ENCODE measurements around the gene EPAS1. TPM values are rescaled to one million over a fixed set of nuclear protein-coding genes. Genes with fewer than 3 reads are reported as not detected.

The EPAS1 gene
- total RNA-seq, 1 experiment from 2014 or later: 106 TPM

DNA sequence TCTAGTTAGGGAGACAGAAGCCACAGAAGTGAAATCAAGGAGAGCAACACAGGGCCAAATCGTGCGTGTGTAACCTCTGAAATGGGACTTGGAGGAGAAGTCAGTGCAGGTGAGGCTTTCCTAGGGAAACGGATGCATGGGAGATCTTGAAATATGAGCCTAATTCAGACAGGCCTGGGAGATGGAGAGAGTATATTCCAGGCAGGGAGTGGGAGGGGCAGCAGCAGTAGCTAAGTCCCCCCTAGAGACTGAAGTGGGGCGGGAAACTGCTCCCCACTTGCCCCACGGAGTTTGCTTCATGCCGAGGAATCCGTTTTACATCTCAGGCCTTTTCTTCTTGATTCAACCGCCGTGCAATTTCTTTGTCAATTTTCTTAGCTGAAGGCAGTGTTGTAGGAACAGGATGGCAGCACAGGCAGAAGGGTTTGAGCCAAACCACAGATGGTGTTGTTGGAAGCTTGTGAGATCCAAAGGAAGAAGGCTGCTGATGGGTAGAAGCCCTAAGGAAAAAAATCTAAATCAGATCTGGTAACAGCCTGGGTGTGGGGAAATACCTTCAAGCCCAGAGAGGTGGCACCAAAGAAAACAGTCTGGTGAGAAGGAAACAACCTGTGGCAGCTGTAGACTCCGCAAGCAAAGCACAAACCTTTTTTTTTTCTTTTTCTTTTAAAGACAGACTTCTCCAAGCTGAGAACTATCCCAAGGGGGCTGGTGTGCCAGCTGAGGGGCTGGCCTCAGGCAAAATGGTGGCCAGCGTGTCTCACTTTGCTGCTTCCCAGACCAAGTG is 40.2 kb downstream of the EPAS1 start:
- DNase-seq (ENCODE audit: low read depth, low spot score): no peak
- ChIA-PET CTCF (interaction anchor here (0.7 kb wide), 1 partner anchor 10 kb away, joined by 3 read pairs; no protein-coding TSS in a partner anchor), POLR2A (no interaction called here)
- no peaks in the 10 kb centered on the region for H3K27me3 ChIP-seq (ENCODE audit: control insufficient read depth, insufficient read depth, low read length)
- H3K9me3 ChIP-seq (ENCODE audit: control insufficient read depth, insufficient read depth, low read depth, low read length): no peaks in the 10 kb centered on the region
- no peaks in the 10 kb centered on the region for H3K36me3 ChIP-seq (ENCODE audit: control insufficient read depth, insufficient read depth, low read length)
- in situ Hi-C loops (cut with HindIII; ENCODE audit: low pct_unique_long_range_greater_than_20kb, low sequenced_read_pairs) (no loop called here), intact Hi-C loops (cut with micrococcal nuclease; ENCODE audit: unreplicated experiment) (no loop called here)
- H3K27ac ChIP-seq (ENCODE audit: low read length): 0 out of 2 replicates have a peak overlapping the region, but pooled peaks have one; percentile 87
- H3K4me3 ChIP-seq (ENCODE audit: low read depth in 2 of 2, low read length in 2 of 2): no peak overlapping the region
- TF ChIP-seq POLR2AphosphoS5 (IDR thresholded peaks at IDR 0.05; ENCODE audit: low read depth, low read length) (no peak), TCF7L2 (IDR thresholded peaks at IDR 0.05; ENCODE audit: low read depth, low read length) (no peak)
- BruUV-seq (replicated peaks): no TSS peak
- peaks cover 54% of the 10 kb centered on the region for H3K4me1 ChIP-seq (ENCODE audit: control insufficient read depth, insufficient read depth, low read length)
- ATAC-seq: no peak

DNA sequence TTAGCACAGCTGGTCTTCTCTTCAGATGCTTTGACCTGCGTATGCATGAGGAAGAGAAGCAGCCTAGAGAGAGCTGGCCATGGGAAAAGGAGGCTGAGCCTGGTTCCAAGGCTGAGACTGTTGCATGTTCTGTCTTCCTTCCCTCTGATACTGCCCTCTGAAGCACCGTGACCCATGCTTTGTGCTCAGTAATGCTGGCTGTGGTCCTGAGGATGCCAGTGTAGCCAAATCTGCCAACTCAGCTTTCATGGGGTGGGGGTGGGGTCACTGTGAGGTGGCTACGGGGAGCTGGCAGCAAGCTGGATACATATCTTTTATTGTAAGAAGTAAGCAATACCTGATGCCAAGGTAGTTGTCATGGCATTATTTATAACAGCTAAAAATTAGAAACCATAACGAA is 41.5 kb downstream of the EPAS1 start:
- no peak overlapping the region for H3K4me3 ChIP-seq (ENCODE audit: low read depth in 2 of 2, low read length in 2 of 2)
- H3K27me3 ChIP-seq (ENCODE audit: control insufficient read depth, insufficient read depth, low read length): no peaks in the 10 kb centered on the region
- POLR2A ChIA-PET: no interaction called here
- peaks cover 48% of the 10 kb centered on the region for H3K4me1 ChIP-seq (ENCODE audit: control insufficient read depth, insufficient read depth, low read length)
- in situ Hi-C loops (cut with HindIII; ENCODE audit: low pct_unique_long_range_greater_than_20kb, low sequenced_read_pairs) (no loop called here), intact Hi-C loops (cut with micrococcal nuclease; ENCODE audit: unreplicated experiment) (no loop called here)
- ATAC-seq (no peak), DNase-seq (ENCODE audit: low read depth, low spot score) (no peak)
- BruUV-seq (replicated peaks): no TSS peak
- no peak overlapping the region for H3K27ac ChIP-seq (ENCODE audit: low read length)
- CTCF ChIA-PET: interaction anchor here (0.7 kb wide), 1 partner anchor 29 kb away, joined by 4 read pairs; no protein-coding TSS in a partner anchor
- TF ChIP-seq TCF7L2 (IDR thresholded peaks at IDR 0.05; ENCODE audit: low read depth, low read length): no peak
- TF ChIP-seq SIN3A (IDR thresholded peaks at IDR 0.05; ENCODE audit: borderline replicate concordance, insufficient read depth, low read depth, low read length): no peak
- TF ChIP-seq, protein P1, sequence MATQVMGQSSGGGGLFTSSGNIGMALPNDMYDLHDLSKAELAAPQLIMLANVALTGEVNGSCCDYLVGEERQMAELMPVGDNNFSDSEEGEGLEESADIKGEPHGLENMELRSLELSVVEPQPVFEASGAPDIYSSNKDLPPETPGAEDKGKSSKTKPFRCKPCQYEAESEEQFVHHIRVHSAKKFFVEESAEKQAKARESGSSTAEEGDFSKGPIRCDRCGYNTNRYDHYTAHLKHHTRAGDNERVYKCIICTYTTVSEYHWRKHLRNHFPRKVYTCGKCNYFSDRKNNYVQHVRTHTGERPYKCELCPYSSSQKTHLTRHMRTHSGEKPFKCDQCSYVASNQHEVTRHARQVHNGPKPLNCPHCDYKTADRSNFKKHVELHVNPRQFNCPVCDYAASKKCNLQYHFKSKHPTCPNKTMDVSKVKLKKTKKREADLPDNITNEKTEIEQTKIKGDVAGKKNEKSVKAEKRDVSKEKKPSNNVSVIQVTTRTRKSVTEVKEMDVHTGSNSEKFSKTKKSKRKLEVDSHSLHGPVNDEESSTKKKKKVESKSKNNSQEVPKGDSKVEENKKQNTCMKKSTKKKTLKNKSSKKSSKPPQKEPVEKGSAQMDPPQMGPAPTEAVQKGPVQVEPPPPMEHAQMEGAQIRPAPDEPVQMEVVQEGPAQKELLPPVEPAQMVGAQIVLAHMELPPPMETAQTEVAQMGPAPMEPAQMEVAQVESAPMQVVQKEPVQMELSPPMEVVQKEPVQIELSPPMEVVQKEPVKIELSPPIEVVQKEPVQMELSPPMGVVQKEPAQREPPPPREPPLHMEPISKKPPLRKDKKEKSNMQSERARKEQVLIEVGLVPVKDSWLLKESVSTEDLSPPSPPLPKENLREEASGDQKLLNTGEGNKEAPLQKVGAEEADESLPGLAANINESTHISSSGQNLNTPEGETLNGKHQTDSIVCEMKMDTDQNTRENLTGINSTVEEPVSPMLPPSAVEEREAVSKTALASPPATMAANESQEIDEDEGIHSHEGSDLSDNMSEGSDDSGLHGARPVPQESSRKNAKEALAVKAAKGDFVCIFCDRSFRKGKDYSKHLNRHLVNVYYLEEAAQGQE (IDR thresholded peaks at IDR 0.05; ENCODE audit: insufficient read depth in 1 of 2, low read depth in 2 of 2, low read length in 1 of 2): no peak
- no peak for TF ChIP-seq POLR2AphosphoS5 (IDR thresholded peaks at IDR 0.05; ENCODE audit: low read depth, low read length)
- TF ChIP-seq, protein P2, sequence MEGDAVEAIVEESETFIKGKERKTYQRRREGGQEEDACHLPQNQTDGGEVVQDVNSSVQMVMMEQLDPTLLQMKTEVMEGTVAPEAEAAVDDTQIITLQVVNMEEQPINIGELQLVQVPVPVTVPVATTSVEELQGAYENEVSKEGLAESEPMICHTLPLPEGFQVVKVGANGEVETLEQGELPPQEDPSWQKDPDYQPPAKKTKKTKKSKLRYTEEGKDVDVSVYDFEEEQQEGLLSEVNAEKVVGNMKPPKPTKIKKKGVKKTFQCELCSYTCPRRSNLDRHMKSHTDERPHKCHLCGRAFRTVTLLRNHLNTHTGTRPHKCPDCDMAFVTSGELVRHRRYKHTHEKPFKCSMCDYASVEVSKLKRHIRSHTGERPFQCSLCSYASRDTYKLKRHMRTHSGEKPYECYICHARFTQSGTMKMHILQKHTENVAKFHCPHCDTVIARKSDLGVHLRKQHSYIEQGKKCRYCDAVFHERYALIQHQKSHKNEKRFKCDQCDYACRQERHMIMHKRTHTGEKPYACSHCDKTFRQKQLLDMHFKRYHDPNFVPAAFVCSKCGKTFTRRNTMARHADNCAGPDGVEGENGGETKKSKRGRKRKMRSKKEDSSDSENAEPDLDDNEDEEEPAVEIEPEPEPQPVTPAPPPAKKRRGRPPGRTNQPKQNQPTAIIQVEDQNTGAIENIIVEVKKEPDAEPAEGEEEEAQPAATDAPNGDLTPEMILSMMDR (IDR thresholded peaks at IDR 0.05): no peak
- H3K36me3 ChIP-seq (ENCODE audit: control insufficient read depth, insufficient read depth, low read length): no peaks in the 10 kb centered on the region
- no peaks in the 10 kb centered on the region for H3K9me3 ChIP-seq (ENCODE audit: control insufficient read depth, insufficient read depth, low read depth, low read length)

DNA sequence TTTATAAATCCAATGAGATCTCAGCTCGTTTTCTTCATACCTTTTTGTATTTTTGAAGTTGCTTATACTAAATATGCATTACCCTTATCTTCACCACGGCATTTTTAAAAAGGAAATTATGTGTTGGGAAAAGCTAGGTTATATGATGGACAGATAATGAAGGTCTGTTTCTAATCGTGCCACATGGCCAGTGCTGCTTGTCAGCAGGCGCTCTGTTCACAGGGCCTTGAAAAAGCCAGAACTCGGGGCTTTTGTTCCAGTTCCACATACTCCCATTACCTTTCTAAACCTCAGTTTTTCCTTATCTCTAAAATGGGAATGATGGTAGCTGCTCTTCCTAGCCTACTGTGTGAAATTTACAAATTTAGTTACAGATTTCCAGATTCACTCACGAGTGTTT is 42.0 kb downstream of the EPAS1 start:
- in situ Hi-C loops (cut with HindIII; ENCODE audit: low pct_unique_long_range_greater_than_20kb, low sequenced_read_pairs): no loop called here
- H3K27ac ChIP-seq (ENCODE audit: low read length): peak overlapping the region; percentile 10; the same call in 1 of the 2 replicates
- CTCF ChIA-PET: interaction anchor here (0.7 kb wide), 1 partner anchor 29 kb away, joined by 4 read pairs; no protein-coding TSS in a partner anchor

More for the DNA sequence above, 42.0 kb downstream of the EPAS1 start:
- H3K4me1 ChIP-seq (ENCODE audit: control insufficient read depth, insufficient read depth, low read length): peaks cover 44% of the 10 kb centered on the region
- BruUV-seq (replicated peaks): no TSS peak
- DNase-seq (ENCODE audit: low read depth, low spot score): no peak
- H3K36me3 ChIP-seq (ENCODE audit: control insufficient read depth, insufficient read depth, low read length): no peaks in the 10 kb centered on the region
- intact Hi-C loops (cut with micrococcal nuclease; ENCODE audit: unreplicated experiment): no loop called here
- POLR2A ChIA-PET: no interaction called here
- H3K9me3 ChIP-seq (ENCODE audit: control insufficient read depth, insufficient read depth, low read depth, low read length): no peaks in the 10 kb centered on the region
- TF ChIP-seq TCF7L2 (IDR thresholded peaks at IDR 0.05; ENCODE audit: low read depth, low read length) (no peak), POLR2AphosphoS5 (IDR thresholded peaks at IDR 0.05; ENCODE audit: low read depth, low read length) (no peak), SIN3A (IDR thresholded peaks at IDR 0.05; ENCODE audit: borderline replicate concordance, insufficient read depth, low read depth, low read length) (no peak)
- TF ChIP-seq, protein P1 (IDR thresholded peaks at IDR 0.05; ENCODE audit: insufficient read depth in 1 of 2, low read depth in 2 of 2, low read length in 1 of 2): no peak
- TF ChIP-seq, protein P2 (IDR thresholded peaks at IDR 0.05): no peak
- H3K4me3 ChIP-seq (ENCODE audit: low read depth in 2 of 2, low read length in 2 of 2): no peak overlapping the region
- ATAC-seq: no peak
- H3K27me3 ChIP-seq (ENCODE audit: control insufficient read depth, insufficient read depth, low read length): no peaks in the 10 kb centered on the region

Measured in Panc1 (cell line).